GM18909 (cell line): ENCODE measurements around the gene ADAR.
A peak's percentile ranks its signal among the peaks of the same experiment; 100 is the strongest.
"Not testable (repeated sequence)": the region's sequence is repeated elsewhere in the genome, so short reads cannot be mapped to it uniquely, and the experiment has no call there.

ENCODE experiments used
- ATAC-seq: cut with Tn5 transposase; IDR thresholded peaks from one replicate; pipeline ENCODE4 v1.9.1; 2021; ENCODE audit warnings: mild to moderate bottlenecking; ENCODE audit not compliant: unreplicated experiment, poor library complexity

Gene ADAR, protein sequence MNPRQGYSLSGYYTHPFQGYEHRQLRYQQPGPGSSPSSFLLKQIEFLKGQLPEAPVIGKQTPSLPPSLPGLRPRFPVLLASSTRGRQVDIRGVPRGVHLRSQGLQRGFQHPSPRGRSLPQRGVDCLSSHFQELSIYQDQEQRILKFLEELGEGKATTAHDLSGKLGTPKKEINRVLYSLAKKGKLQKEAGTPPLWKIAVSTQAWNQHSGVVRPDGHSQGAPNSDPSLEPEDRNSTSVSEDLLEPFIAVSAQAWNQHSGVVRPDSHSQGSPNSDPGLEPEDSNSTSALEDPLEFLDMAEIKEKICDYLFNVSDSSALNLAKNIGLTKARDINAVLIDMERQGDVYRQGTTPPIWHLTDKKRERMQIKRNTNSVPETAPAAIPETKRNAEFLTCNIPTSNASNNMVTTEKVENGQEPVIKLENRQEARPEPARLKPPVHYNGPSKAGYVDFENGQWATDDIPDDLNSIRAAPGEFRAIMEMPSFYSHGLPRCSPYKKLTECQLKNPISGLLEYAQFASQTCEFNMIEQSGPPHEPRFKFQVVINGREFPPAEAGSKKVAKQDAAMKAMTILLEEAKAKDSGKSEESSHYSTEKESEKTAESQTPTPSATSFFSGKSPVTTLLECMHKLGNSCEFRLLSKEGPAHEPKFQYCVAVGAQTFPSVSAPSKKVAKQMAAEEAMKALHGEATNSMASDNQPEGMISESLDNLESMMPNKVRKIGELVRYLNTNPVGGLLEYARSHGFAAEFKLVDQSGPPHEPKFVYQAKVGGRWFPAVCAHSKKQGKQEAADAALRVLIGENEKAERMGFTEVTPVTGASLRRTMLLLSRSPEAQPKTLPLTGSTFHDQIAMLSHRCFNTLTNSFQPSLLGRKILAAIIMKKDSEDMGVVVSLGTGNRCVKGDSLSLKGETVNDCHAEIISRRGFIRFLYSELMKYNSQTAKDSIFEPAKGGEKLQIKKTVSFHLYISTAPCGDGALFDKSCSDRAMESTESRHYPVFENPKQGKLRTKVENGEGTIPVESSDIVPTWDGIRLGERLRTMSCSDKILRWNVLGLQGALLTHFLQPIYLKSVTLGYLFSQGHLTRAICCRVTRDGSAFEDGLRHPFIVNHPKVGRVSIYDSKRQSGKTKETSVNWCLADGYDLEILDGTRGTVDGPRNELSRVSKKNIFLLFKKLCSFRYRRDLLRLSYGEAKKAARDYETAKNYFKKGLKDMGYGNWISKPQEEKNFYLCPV

DNA sequence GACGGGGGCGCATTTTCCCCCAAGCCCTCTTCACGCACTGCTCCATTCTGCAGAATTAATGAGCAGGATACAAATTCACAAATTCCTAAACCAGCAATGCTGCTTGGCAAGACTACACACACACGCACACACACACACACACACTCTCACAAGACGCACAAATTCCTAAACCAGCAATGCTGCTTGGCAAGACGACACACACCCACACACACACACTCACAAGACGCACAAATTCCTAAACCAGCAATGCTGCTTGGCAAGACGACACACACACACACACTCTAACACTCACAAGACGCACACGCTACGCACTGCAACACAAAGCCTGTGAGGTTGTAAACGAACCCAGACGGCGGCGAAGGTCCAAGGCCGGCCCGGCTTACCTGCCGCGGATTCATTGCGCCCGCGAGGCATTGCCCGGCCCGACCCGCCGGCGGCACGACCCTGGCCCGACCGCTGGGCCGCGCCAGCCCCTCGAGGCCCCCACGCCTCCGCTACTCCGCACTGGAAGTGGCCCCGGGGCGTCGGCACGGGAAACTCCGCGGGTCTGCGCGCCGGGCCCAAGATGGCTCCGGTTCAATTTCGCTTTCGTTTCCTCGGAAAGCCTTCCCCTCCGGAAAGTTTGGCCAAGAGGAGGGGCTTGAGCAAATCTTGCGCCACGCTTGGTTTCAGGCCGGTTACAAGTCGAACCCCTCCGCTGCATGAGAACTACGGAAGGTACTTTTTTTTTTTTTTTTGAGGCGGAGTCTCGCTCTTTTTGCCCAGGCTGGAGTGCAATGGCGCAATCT lies at the start of gene ADAR:
Gene ADAR (minus strand): TSS at position 578 of the 788 bp plus-strand sequence. CDS start 180 bp downstream, at position 398.
- peak; percentile 81 for ATAC-seq

DNA sequence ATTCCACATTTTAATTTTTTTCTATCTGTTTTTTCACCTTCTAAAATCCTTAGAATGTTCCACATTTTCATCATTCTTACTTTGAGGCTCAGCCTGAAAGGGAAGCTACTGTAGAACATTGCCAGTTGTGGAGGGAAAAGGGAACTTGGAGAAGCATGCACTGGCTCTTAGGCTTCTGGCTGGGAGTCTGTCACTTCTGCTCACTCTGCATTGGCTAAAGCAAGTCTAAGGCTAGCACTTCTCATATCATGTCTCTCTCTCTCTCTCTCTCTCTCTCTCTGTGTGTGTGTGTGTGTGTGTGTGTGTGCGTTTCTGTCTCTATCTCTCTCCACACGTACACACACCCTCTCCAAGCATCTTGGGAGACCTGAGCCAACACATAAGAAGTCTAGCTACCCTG lies 49.6 kb upstream of the ADAR start:
- no peak for ATAC-seq

DNA sequence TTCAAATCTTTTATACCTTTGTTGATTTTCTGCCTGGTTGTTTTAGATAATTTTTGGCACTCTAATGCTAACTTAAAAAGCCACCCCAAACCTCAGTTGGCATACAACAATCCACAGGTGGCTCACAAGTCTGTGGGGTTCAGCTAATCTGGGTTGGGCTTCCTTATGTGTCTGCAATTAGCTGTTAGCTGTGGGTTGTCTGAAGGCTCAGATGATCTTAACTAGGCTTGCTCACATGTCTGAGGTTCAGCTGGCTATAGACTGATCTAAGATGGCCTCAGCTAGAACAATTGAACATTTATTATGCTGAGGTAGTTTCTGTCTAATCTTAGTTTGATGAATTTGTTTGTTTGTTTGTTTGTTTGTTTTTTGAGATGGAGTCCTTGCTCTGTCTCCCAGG lies 44.9 kb upstream of the ADAR start:
- no peak for ATAC-seq

DNA sequence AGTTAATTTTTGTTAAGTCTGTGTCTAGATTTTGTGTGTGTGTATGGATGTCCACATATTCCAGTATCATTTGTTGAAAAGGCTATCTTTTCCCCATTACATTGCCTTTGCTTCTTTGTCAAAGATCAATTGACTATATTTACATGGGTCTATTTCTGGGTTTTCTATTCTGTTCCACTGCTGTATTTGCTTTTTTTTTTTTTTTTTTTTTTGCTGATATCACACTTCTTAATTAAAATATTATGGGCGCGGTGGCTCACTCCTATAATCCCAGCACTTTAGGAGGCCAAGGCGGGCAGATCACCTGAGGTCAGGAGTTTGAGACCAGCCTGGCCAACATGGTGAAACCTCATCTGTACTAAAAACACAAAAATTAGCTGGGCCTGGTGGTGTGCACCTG lies 36.7 kb upstream of the ADAR start:
- not testable (repeated sequence) for ATAC-seq

DNA sequence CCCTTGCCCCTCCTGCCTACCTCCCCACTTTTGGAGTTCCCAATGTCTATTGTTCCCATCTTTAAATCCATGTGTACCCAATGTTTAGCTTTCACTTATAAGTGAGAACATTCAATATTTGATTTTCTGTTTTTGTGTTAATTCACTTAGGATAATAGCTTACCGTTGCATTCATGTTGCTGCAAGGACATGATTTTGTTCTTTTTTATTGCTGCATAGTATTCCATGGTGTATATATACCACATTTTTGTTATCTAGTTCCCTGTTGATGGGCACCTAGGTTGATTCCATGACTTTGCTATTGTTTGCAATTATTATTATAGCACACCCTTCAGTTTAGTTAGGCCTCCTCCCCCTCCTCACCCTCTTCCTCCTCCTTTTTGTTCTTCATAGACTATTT lies 33.5 kb upstream of the ADAR start:
- no peak for ATAC-seq

DNA sequence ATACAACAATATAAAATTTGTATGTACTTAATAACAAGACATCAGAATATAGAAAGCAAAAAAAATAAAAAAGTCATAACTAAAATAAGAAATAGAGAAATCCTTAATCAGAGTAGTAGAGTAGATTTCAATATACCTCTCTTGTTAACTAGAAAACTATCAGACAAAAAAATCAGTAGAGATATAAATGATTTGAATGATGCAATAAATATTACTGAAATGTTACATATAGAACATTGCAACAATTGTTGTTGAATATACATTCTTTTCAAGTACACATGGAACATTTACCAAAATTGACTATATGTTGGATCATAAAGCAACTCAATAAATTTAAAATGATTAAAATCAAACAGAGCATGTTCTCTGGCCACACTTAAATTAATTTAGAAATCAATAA lies 31.9 kb upstream of the ADAR start:
- ATAC-seq = no peak

DNA sequence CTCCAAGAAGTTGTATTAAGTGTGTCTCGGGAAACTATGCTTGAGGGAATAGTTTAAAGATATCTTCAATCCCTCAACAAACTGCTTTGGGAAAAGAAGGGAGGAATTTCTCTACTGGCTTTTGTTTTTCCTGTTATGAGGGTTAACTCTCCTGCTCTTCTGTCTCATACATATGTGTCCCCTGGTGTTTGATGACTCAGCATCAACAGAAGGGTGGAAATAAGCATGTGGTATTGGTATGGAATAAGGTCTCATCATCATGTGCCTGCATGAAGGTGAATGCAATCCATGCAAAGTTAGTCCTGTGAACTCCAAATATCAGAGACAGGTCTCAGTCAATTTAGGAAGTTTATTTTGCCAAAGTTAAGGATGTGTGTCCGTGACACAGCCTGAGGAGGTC lies 27.2 kb upstream of the ADAR start:
- no peak for ATAC-seq

DNA sequence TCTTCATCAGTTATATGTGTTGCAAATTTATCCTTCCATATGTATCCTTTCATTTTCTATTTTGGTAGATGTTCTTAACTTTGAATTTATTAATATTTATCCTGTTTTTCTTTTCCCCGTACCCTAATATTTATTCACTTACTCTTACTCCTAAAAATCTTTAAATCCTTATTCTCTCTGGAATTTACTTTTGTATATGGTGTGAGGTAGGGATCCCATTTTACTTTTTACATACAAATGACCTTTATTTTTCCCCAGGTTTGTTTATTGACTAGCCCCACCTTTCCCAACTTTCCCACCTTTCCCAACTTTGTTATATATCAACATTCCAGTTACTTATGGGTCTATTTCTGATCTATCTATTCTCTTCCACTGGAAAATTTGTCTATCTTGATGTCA lies 21.7 kb upstream of the ADAR start:
- ATAC-seq = no peak

DNA sequence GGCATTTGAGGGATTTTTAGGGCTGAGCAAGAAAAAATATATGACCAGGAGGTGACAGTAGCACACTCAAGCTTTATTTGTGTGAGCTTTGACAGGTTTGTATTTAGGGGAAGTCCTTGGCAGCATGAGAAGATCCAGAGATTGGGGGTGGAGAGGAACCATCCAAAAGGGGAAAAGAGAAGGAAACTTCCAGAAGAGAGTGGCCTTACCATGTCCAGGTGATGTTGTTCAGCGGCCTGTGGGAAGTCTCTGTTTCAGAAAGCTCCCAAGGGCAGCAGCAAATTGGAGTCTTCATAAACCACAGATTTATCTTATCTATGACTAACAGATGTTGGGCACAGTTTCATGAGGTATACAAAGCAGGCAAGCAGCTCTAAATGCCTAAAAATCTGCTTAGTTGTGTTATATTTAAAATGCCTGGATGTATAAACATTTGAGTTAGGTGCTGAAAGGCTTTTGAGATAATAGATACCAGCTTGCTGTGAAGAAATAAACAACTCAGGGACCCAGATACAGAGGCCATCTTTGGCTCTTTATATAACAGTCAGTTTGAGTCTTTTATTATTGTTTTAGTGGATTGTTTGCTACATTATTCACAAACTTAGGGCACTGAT lies 21.2 kb upstream of the ADAR start:
- ATAC-seq = no peak

DNA sequence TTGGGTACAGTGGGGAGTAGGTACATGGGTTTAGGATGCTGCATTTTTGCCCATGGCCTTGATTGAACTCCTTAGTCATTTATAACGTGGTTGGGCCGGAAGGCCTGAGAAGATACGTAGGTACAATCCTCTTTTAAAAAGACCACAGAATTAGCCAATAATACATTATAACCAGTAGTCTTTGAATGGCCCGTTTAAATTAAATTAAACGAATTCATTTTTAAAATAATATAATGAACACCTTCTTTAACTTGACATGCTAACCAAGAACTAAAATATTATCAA lies 20.1 kb upstream of the ADAR start:
- no peak for ATAC-seq

DNA sequence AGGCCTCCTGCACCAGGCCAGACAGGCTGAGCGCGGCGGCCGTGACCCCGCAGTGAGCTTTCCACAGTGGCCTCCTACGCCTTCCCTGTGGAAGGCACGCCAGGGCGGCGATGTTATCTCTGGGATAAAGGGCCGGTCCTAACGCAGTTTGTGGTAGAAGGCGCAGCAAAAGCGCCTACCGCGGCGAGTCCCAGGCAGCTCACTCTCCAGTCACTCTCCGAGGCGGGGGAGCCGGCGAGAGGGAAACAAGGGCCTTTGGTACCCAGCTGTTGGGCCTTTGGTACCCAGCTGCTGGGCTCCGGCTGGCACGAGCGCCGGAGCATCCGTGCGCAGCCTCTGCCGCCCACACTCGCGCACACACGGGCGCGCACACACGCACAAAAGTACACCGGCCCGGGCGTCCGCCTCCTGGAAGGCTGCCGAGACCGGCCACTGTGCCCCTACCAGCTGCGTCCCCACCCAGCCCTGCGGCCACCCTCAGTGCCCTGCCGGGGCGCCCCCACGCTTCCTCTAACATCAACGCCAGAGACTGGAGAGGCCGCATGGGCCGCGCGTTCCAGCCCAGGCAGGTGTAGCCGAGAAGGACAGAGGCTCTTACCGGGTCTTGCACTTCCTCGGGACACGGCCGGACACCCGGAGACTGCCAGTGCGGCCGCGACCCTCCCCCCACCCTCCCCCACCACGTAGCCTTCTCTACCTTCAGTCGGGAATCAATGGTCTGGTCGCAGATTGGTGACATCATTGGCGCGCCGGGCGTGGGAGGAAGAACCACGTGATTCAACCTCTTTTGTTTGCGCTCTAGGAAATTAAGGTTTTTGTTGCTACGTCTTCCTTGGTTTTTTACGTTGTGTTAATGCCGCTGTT lies 19.5 kb upstream of the ADAR start:
- peak; percentile 64 for ATAC-seq

DNA sequence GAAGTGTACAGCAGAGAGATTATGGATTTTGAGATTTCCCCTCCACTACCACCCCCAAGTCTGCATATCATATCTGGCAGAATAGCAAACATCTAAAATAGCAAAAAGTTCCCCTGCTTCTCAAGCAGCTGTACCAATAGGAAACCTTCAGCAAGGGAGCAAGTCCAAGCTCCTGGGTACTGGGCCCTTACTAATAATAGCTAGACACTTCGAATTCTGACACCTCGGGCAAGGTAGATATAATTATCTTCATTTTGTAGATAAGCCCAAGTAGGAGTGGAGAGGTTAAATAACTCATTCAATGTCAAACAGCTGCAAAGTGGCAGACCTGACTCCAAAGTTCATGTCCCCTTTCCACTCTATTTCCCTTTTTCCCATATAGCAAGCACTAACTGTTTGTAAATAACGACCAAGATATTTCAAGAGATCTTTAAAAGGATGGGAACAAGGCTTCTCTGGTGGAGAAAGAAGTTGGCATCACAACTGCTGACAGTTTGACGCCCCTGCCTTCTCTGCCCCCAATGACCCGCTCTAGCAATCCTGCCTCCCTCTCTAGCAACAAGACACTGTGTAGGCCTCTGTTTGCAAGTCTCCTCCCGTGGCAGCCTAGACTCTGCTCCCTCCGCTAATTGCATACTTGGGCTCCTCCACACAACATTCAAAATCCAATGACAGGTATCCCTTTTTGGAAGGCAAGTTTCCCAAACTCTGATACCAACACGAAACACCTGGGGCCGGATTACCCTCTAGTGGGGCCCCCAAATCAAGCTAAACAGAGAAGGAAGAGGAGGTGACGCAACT lies 18.7 kb upstream of the ADAR start:
- peak; percentile 20 for ATAC-seq

DNA sequence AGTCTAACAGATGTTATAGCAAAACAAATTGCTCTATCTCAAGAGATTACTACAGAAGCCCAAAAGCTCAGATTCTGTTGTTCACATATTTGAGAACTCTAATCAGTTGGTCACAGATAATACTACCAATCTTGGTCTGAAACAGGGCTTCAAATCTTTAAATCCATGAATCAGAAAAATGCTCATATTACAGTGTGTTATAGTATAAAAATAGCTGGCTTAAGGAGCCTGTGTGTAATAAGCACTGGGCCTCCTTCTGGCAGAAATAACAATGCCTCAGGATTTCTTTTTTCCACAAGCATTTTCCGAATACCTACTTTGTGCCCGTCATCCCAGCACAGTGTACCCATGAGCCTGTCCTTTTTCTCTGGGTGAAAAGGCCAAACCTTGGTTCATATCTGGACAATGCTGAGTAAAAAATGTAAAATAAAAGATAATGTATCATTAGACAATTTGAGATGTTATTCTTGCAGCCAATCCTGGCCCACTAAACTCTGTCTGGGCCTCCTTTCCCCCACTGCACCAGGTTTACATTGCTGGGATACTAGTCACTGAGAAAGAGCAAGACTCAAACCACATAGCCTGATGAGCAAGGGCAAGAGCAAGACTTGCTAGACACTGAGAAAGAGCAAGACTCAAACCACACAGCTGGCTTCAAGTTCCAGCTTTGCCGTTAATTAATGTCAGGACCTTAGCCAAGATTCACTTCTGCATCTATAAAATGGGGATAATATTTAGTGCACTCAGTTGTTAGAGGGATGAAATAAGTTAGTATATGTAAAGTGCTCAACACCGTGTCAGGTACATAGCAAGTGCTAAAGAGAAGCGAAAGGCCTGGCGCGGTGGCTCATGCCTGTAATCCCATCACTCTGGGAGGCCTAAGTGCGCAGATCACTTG lies 17.0 kb upstream of the ADAR start:
- ATAC-seq = no peak

DNA sequence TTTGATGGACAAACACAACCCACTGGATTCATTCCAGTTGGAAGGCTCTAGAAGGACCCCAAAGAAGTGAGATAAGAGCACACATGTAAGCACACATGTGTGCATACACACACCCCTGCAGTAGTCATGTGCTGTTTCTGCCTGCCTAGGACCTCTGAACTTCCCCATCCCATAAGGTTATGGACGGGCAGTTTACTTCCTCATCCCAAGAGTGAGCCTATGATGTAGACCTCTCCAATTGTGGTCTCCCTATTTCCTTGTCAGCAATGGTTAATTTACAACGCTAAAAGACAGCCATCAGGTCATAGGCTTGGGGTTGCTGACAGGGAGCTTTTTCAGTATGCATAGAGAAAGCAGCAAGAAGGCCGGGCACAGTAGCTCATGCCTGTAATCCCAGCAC lies 15.4 kb upstream of the ADAR start:
- no peak for ATAC-seq

DNA sequence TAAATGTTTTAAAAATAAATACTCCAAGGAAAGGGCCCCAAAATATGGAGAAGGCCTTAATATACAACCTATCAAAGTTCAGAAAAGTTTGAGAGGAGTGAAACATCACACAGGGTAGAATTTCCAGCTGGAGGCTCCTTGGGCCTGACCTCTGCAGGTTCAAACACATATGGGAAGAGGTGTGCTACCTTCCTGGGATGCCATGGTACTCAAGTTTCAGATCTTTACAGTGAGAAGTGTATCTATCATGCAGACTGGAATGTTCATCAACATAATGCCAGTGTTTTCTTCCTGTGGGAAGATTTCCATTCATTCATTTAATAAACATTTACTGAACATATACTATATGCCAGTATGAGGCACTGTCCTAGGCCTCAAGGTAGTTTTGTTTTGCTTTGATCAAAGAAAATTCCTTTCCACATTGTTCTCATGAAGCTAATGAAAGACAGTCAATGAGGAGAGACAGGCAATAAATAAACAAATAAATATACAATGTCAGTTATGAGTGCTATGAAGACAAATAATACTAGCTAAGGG lies 14.6 kb upstream of the ADAR start:
- no peak for ATAC-seq

DNA sequence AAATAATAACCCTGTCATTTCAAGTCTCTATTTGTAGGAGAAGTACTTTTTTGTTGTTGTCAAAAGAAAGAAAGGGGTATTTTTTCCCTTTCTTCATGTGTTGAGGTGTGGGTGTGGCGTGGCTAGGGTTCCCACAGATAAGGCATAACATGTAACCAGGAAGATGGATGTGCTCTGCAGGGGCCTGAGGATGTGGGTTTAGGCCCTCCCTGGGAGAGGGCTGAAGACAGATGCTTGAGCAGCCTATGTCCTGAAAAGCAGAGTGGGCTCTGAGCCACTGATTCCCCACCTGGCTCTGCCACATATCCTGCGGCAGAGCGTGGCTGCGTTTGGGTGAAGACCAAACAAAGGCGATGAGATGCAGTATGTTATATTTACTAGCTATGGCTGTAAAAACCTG lies 13.9 kb upstream of the ADAR start:
- ATAC-seq = no peak

DNA sequence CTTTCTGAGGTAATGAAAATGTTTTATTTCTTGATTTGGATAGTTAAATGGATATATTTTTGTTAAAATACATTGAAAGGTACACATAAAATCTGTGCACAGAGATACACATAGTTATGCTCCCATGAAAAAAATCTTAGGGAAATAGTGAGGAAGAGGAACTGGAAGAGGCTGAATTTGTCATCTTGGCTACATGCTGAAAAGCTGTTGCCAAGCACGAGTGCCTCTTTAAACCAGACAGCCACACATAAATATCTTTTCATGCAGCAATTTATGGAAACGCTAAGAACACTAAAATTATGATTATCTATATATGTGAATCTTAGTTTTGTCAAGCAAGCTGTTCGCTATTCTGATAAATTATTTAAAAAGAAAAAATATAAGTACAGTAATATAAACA lies 12.8 kb upstream of the ADAR start:
- ATAC-seq = no peak
